Stimulated activated effector memory CD8-positive, alpha-beta T cell treated with anti-CD3 and anti-CD28 coated beads, Interleukin-12 subunit alpha, Interleukin-12 subunit beta, amount 100 ng/mL, for 72 hours (primary cell): ENCODE measurements around the gene CCL14.

Experiments used
- ATAC-seq: fragments of 150-1000 bp; cut with Tn5 transposase; 2 replicates; pipeline ENCODE4 v1.10.0; 2021
- DNase-seq, 2 donors: peaks; one replicate each; pipeline ENCODE4 v3.0.0; 2021 to 2022; ENCODE audit warnings: low spot score in 2 of 2
- H3K27ac Mint-ChIP-seq: one replicate; pipeline ENCODE4 v1.8.0; 2022; ENCODE audit warnings: mild to moderate bottlenecking, mixed read lengths
- H3K36me3 Mint-ChIP-seq: one replicate; pipeline ENCODE4 v1.8.0; 2022; ENCODE audit warnings: mild to moderate bottlenecking, mixed read lengths
- H3K4me1 Mint-ChIP-seq: one replicate; pipeline ENCODE4 v1.8.0; 2022; ENCODE audit warnings: mixed read lengths
- H3K4me3 Mint-ChIP-seq: one replicate; pipeline ENCODE4 v1.8.0; 2022; ENCODE audit warnings: mild to moderate bottlenecking, mixed read lengths
- H3K9me3 Mint-ChIP-seq: one replicate; pipeline ENCODE4 v1.8.0; 2022; ENCODE audit warnings: mixed read lengths

The CCL14 gene

DNA sequence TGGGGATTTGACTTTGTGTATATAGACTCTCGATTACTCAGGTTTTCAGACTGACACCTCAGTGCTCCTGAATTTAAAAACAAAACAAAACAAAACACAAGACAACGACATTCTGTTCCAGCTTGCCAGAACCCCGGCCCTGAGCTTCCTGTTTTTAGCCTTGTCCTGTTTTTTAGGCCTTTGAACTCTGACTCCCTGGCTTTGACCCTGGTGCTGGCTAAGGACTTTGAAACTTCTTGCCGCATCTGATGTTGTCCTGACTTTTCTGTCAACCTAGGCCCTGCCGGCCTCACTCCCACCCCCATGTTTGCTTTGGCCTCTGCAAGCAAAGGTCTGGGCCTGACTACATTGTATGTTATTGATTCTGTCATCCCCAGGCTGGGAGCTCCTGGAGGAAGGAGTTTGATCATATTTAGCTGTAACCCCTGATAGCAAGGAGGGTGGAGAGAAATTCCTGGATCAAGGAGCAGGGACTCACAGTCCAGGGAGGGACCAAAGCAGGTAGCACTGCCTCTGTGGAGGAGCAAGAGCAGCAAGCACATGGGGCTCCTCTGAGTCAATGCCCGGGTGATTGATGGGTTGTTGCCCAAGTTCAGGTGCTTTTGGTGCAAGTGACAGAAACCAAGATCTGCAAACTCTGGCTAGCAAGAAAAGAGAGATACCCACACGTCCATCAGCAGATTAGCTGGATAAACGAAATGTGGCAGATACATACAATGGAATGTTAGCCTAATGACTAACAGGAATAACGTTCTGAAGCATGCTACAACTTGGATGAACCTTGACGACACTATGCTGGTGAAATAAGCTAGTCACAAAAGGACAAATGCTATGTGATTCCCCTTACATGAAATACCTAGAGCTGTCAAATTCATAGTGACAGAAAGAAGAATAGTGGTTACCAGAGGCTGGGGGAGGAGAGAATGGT, 12.9 kb downstream of the CCL14 start:
- H3K36me3 Mint-ChIP-seq: no peaks in the 10 kb centered on the region
- no peak overlapping the region for H3K4me3 Mint-ChIP-seq
- no peaks in the 10 kb centered on the region for H3K9me3 Mint-ChIP-seq
- peaks cover 63% of the 10 kb centered on the region for H3K4me1 Mint-ChIP-seq
- no peak for DNase-seq
- peak; percentile 52 for ATAC-seq
- H3K27ac Mint-ChIP-seq: peak overlapping the region; percentile 91

DNA sequence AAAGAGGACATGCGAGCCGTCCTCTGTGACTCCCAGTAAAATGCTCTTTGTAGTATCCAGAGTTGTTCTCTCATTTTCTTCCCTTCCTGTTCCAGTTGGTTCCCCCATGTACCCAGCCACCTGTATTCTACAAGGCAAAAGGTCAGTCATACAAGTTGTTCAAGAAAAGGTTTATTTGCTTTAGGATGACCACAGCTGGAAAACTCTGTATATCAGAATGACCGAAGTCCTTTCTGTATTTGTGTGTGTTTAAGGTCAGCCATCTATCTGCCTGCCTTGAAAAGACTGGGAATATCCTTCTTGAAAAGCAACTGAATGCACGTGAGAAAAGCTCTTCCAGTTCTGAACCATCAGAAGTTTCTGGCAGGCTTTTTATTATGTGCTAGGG, 13.6 kb downstream of the CCL14 start:
- no peaks in the 10 kb centered on the region for H3K9me3 Mint-ChIP-seq
- no peak overlapping the region for H3K4me3 Mint-ChIP-seq
- peak overlapping the region; percentile 91 for H3K27ac Mint-ChIP-seq
- DNase-seq: no peak
- no peaks in the 10 kb centered on the region for H3K36me3 Mint-ChIP-seq
- peaks cover 56% of the 10 kb centered on the region for H3K4me1 Mint-ChIP-seq
- ATAC-seq: no peak

- H3K4me3 Mint-ChIP-seq: no peak overlapping the region
- peaks cover 52% of the 10 kb centered on the region for H3K4me1 Mint-ChIP-seq
- ATAC-seq (no peak), DNase-seq (no peak)
- H3K27ac Mint-ChIP-seq: peak overlapping the region; percentile 91
- no peaks in the 10 kb centered on the region for H3K9me3 Mint-ChIP-seq
- H3K36me3 Mint-ChIP-seq: no peaks in the 10 kb centered on the region
These were observed 14.0 kb downstream of the CCL14 start for GRCh38 chr17:35972535-35972934.

- H3K4me3 Mint-ChIP-seq: no peak overlapping the region
- peaks cover 50% of the 10 kb centered on the region for H3K4me1 Mint-ChIP-seq
- no peak for ATAC-seq
- no peaks in the 10 kb centered on the region for H3K9me3 Mint-ChIP-seq
- no peak for DNase-seq
- H3K27ac Mint-ChIP-seq: peak overlapping the region; percentile 72
- H3K36me3 Mint-ChIP-seq: no peaks in the 10 kb centered on the region
These were observed 14.5 kb downstream of the CCL14 start for GRCh38 chr17:35972066-35972465.

DNA sequence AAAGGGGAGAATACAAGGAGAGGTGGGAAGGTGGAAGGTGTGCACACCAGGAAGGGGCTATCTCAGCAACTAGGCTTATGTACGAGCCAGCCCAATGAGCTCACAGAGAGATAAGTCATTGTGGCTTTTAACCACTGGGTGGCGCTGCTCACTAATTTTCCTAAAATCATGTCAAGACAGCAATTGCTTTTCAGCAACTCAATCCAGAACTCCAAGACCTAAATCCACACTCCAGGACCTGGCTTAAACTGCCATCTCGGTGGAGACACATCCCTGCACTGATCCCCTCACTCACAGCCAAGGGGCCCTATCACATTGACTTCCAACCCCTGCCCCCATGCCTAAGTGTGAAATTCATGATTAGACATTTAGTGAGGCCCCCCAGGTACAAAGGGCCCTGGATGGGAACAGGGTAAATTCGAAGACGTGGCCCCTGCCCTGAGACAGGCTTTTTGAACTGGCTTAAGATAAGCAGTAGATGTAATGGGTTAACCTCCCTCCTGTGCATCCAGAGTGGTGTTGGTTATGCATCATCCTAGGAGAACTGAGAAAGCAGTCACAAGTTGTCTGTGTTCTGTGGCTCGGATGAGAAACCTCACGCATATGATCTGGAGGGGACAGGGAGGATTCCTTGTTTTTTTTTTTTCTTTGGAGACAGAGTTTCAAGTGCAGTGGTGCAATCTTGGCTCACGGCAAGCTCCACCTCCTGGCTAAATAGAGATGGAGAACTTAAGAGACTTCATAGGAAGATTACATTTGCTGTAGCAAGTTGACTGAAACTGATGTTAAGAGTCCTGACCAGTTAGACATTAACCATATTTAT, 16.8 kb downstream of the CCL14 start:
- Mint-ChIP-seq H3K27ac (peak overlapping the region; percentile 88), H3K4me1 (peaks cover 48% of the 10 kb centered on the region), H3K36me3 (no peaks in the 10 kb centered on the region), H3K9me3 (no peaks in the 10 kb centered on the region), H3K4me3 (peak overlapping the region; percentile 31)
- DNase-seq (peak; percentile 71 to 88), ATAC-seq (peak; percentile 76)

GRCh38 chr17:35968520-35969054, 17.9 kb downstream of the CCL14 start:
- no peaks in the 10 kb centered on the region for H3K9me3 Mint-ChIP-seq
- DNase-seq (no peak), ATAC-seq (no peak)

GRCh38 chr17:35965272-35965671, 21.3 kb downstream of the CCL14 start:
- H3K4me3 Mint-ChIP-seq: no peak overlapping the region
- H3K27ac Mint-ChIP-seq: peak overlapping the region; percentile 57
- peak; percentile 40 for ATAC-seq
- H3K9me3 Mint-ChIP-seq: no peaks in the 10 kb centered on the region
- H3K36me3 Mint-ChIP-seq: no peaks in the 10 kb centered on the region
- DNase-seq: no peak
- peaks cover 29% of the 10 kb centered on the region for H3K4me1 Mint-ChIP-seq

More at GRCh38 chr17:35968520-35969054, 17.9 kb downstream of the CCL14 start:
- H3K4me3 Mint-ChIP-seq: no peak overlapping the region
- no peak overlapping the region for H3K27ac Mint-ChIP-seq
- H3K4me1 Mint-ChIP-seq: peaks cover 47% of the 10 kb centered on the region
- no peaks in the 10 kb centered on the region for H3K36me3 Mint-ChIP-seq

- ATAC-seq: peak; percentile 75
- no peak for DNase-seq
- H3K9me3 Mint-ChIP-seq: no peaks in the 10 kb centered on the region
- H3K36me3 Mint-ChIP-seq: no peaks in the 10 kb centered on the region
- no peak overlapping the region for H3K4me3 Mint-ChIP-seq
- H3K4me1 Mint-ChIP-seq: peaks cover 18% of the 10 kb centered on the region
- H3K27ac Mint-ChIP-seq: peak overlapping the region; percentile 57
These were observed 22.9 kb downstream of the CCL14 start for GRCh38 chr17:35963663-35964062.

DNA sequence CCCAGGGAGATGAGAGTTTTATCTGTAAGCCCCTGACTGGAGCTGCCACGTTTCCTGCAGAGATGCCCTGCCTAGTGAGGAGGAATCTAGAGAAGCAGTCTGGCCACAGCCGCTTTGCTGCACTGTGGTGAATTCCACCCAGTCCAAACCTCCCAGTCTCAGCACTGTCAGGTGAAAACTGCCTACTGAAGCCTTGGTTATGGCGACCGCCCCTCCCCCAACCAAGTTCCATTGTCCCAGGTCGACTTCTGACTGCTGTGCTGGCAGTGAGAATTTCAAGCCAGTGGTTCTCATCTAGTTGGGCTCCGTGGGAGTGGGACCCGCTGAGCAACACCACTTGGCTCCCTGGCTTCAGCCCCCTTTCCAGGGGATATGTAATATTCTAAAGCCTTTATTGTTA, 32.8 kb downstream of the CCL14 start:
- Mint-ChIP-seq H3K4me3 (no peak overlapping the region), H3K27ac (no peak overlapping the region), H3K4me1 (peaks cover 7% of the 10 kb centered on the region), H3K9me3 (no peaks in the 10 kb centered on the region), H3K36me3 (no peaks in the 10 kb centered on the region)
- ATAC-seq: no peak
- DNase-seq: no peak

- H3K36me3 Mint-ChIP-seq: no peaks in the 10 kb centered on the region
- no peaks in the 10 kb centered on the region for H3K9me3 Mint-ChIP-seq
- H3K27ac Mint-ChIP-seq: no peak overlapping the region
- DNase-seq (no peak), ATAC-seq (no peak)
- H3K4me1 Mint-ChIP-seq: peaks cover 7% of the 10 kb centered on the region
- no peak overlapping the region for H3K4me3 Mint-ChIP-seq
These were observed 37.1 kb downstream of the CCL14 start for GRCh38 chr17:35949401-35949800.

DNA sequence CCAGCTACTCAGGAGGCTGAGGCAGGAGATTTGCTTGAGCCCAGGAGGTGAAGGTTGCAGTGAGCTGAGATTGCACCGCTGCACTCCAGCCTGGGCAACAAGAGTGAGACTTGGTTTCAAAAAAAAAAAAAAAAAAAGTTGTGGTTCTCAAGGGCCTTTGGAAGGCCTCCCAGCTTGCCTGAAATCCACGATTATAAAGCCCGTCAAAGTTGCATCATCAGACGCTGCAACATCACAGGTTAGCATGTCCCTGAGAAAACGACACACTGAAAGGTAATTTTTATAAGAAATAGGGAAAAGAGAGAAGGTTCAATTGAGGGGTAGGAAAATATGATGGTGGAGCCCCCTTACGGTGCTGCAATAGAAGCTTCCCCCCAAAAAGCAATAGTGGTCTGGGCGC, 38.4 kb downstream of the CCL14 start:
- no peak overlapping the region for H3K27ac Mint-ChIP-seq

DNA sequence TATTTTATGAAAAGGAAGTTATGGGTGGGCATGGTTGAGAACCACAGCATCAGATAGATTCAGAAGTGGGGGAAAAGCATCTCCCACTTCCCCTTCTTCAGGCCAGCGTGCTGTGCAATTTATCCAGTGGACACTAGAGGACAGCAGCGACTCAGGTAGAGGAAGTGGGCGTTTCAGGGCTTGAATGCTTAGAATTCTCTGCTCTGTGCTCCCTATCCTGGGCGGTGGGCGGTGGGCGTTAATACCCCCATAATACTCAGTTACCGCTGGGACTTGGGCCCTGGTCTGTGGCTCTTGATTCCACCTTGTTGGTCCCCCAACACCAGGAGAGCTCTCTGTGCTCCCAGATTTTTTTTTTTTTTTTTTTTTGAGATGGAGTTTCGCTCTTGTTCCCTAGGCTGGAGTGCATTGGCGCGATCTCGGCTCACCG, 39.4 kb downstream of the CCL14 start:
- Mint-ChIP-seq H3K9me3 (no peaks in the 10 kb centered on the region), H3K4me3 (peak overlapping the region; percentile 21), H3K36me3 (no peaks in the 10 kb centered on the region), H3K27ac (no peak overlapping the region), H3K4me1 (no peaks in the 10 kb centered on the region)
- ATAC-seq (peak; percentile 80), DNase-seq (peak; percentile 39 to 77)

More for the DNA sequence above, 38.4 kb downstream of the CCL14 start:
- DNase-seq (no peak), ATAC-seq (no peak)
- no peaks in the 10 kb centered on the region for H3K9me3 Mint-ChIP-seq
- H3K4me1 Mint-ChIP-seq: peaks cover 7% of the 10 kb centered on the region
- H3K4me3 Mint-ChIP-seq: no peak overlapping the region
- H3K36me3 Mint-ChIP-seq: no peaks in the 10 kb centered on the region

DNA sequence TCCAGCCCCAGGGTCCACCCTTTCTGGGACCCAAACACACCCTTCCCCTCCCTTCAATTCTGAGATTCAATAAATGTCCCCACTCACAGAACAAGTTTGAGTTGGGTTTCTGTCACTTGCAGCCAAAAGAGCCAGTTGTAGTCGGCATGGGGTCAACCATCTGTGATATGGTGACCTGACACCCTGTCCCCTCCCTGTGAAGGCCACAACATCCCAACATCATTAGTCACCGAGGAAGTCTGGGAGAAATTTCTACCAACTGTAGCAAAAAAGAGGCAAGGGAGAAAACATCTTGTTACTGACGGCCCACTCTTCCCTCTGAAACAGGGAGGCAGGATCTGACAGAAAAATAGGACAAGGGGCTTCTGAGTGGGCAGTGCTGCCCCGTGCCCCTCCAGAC, 42.4 kb downstream of the CCL14 start:
- no peaks in the 10 kb centered on the region for H3K36me3 Mint-ChIP-seq
- peak overlapping the region; percentile 9 for H3K27ac Mint-ChIP-seq
- H3K4me3 Mint-ChIP-seq: no peak overlapping the region
- DNase-seq (no peak), ATAC-seq (no peak)
- H3K4me1 Mint-ChIP-seq: peaks cover under 1% of the 10 kb centered on the region
- no peaks in the 10 kb centered on the region for H3K9me3 Mint-ChIP-seq

DNA sequence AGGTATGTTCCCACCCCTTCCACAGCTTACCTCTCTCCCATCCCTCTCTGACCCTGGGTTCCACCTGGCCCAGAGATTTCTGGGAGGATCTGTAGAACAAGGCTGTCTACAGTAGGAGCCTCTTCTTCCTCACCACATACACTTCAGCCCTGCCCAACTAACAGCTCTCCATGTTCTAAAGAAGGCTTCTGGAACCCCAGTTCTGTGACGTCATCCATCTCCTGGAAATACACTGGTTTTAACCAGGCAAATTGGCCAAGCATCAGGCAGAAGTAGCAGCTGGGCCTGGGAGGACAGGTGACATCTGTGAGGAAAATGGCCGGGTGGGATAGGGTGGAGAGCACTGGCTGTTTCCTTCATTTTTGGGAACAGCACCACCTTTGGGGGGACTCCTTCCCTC, 43.0 kb downstream of the CCL14 start, which contains the start of gene LYZL6:
LYZL6 (minus strand) TSS at position 177 of the 400 bp plus-strand sequence. CDS start 4,357 bp downstream, outside the sequence.
- ATAC-seq (no peak), DNase-seq (no peak)
- no peak within 1 kb of the TSS for H3K4me3 Mint-ChIP-seq
- H3K9me3 Mint-ChIP-seq: no peaks in the 10 kb centered on the region
- H3K4me1 Mint-ChIP-seq: peaks cover 6% of the 10 kb centered on the region
- H3K36me3 Mint-ChIP-seq: no peaks in the 10 kb centered on the region
- H3K27ac Mint-ChIP-seq: peak within 1 kb of the TSS; percentile 30

DNA sequence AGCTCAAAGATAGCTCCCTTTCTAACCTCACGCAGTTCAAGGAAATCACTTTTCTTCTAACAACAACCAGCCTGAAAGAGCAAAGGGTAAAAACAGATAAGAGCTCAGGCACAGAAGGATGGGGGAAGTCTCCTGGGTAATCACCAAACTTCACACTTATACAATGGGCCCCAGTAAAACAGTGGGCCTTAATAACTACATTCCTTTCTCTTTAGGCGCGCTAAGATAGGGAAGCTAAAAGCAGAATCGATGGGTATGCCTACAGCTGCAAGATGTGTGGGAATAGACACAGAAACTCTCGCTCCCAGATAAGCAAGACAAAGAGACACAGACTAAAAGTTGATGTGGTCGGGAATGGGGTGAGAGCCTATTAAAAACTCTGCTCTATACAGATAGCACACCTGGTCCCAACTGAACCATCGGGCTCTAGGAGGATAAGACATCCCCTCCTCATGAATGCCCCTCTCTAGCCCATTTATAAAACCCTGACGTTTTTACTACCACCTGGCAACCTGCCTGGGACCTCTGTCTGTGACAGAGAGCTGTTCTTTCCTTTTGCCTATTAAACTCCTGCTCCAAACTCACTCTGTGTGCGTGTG, 43.8 kb downstream of the CCL14 start:
- peaks cover 9% of the 10 kb centered on the region for H3K4me1 Mint-ChIP-seq
- ATAC-seq (no peak), DNase-seq (no peak)
- H3K27ac Mint-ChIP-seq: peak overlapping the region; percentile 30
- H3K36me3 Mint-ChIP-seq: no peaks in the 10 kb centered on the region
- no peaks in the 10 kb centered on the region for H3K9me3 Mint-ChIP-seq
- H3K4me3 Mint-ChIP-seq: no peak overlapping the region
